HG02870 (cell line): ENCODE measurements around the gene TTC21B.
"Not testable (repeated sequence)": the region's sequence is repeated elsewhere in the genome, so short reads cannot be mapped to it uniquely, and the experiment has no call there.

ENCODE experiments used
- ATAC-seq: cut with Tn5 transposase; IDR thresholded peaks from one replicate; pipeline ENCODE4 v1.9.1; 2021; ENCODE audit warnings: mild to moderate bottlenecking, moderate library complexity; ENCODE audit not compliant: unreplicated experiment

The TTC21B gene

GRCh38 chr2:165889158-165889557, 64.4 kb downstream of the TTC21B start:
- no peak for ATAC-seq

DNA sequence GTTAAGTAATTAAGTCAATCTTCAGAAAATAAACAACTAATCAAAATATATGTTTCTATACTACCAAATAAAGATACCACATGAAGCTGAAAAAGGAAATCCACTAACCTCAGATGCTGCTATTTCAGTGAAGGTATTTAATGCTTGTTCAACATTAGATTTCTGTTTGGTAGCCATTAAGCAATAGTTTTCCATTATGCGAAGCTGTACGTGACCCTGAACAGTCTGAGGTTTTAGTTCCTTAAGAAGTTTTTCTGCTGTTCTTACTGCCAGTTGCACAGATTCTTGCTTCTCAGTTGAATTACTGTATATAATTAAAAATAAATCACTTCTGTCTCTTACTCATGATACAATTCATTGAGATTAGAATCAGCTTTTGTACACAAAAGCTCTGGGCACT, 65.4 kb downstream of the TTC21B start:
- no peak for ATAC-seq

DNA sequence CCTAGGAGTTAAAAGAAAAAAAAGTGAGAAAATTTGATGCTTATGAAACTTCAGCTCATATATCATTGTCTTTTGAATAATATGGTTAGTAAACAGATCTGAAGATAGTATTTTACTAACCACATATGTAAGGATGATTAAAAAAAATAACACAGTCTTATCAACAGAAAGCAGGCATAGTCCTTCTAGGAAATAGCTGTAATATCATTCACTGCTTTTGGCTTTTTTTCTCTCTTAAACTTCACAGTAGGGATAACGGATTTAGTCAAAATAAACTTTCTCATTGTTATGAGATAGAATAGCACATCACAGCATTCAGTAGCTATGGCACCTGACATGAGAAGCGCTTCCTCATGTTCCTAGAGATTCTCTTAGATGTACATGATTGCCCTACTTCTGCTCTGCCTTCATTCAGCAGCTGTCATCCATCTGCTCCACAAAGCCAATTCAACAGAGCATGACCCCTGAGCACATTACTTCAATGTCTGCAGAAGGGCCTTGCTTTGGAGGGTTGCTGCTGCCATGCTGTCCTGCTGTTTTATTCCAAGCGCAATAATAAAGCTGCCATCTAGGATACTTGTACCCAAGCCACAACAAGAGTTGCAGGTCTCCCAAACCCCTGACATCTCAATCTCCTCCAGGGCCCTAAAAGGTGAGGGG, 67.0 kb downstream of the TTC21B start:
- no peak for ATAC-seq

GRCh38 chr2:165877565-165878550, 75.7 kb downstream of the TTC21B start:
- peak; percentile 71 for ATAC-seq

DNA sequence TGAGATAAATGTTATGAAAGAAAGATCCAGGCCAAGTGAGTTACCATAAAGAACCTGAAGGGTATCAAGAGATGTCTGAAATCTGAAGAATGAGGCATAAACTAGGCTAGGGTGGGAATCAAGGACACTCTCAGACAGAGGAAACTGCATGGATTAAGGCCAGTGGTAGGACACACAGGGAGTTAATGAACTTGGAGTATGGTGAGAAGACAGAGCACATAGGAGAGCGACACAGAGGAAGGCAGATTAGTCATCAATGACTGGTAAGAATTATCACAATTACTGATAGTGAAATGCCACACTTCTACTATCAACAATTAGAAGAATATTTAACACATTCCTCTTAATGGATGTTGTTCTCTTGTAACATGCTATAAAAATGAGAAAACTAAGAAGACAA, 76.9 kb downstream of the TTC21B start:
- no peak for ATAC-seq

- no peak for ATAC-seq
These were observed 77.3 kb downstream of the TTC21B start for GRCh38 chr2:165876269-165876668.

GRCh38 chr2:165874445-165875039, 79.0 kb downstream of the TTC21B start:
- peak; percentile 88 for ATAC-seq

GRCh38 chr2:165872101-165872791, 81.3 kb downstream of the TTC21B start:
- ATAC-seq, result no peak

DNA sequence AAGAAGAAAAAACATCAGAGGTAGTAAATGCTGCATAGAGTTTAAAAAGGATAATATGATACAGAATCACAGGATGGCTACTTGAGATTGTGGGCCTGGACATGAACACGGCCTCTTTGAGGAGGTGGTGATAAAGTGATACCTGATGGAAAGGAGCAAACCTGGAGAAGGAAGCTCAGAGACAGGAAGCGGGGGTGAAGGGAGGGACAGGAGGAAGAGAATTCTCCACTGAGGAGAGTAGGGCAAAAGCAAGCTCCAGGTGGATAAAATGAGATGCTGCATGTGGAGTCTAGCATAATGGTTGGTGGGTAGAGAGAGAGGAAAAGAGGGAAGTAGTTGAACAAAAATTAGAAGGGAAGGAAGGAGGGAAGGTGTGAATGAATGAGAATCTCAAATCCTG, 82.6 kb downstream of the TTC21B start:
- ATAC-seq, result no peak

- no peak for ATAC-seq
These were observed 83.2 kb downstream of the TTC21B start for GRCh38 chr2:165870346-165870745.

DNA sequence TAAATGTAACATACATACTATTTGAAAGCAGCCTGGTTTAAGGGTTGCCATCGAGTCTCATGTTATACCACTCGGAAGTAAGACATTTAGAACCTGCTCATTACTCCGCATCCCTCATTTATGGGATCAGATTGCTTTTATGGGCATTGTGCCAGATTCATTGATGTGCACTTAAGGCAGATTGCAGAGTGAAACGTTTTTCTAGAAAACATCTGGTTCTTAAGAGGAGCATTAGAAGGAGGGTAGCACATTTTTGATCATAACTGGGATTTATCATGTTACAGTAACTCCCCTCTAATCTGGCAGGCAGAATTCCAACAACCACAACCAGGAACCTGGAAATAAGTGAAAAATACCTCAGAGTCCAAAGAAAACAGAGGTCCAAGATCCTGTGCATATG, 85.4 kb downstream of the TTC21B start:
- no peak for ATAC-seq

- no peak for ATAC-seq
These were observed 89.3 kb downstream of the TTC21B start for GRCh38 chr2:165864296-165864695.

GRCh38 chr2:165863810-165864261, 89.7 kb downstream of the TTC21B start:
- peak; percentile 78 for ATAC-seq

DNA sequence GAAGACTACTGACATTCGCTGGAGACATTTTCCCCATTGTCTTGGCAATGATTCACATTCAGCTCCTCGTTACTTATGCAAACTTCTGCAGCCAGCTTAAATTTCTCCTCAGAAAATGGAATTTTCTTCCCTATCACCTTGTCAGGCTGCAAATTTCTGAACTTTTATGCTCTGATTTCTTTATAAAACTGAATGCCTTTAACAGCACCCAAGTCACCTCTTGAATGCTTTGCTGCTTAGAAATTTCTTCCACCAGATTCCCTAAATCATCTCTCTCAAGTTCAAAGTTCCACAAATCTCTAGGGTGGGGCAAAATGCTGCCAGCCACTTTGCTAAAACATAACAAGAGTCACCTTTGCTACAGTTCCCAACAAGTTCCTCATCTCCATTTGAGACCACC, 92.5 kb downstream of the TTC21B start:
- ATAC-seq, result not testable (repeated sequence)

- ATAC-seq, result not testable (repeated sequence)
These were observed 93.9 kb downstream of the TTC21B start for GRCh38 chr2:165859723-165860122.

GRCh38 chr2:165857876-165858275, 95.7 kb downstream of the TTC21B start:
- no peak for ATAC-seq

DNA sequence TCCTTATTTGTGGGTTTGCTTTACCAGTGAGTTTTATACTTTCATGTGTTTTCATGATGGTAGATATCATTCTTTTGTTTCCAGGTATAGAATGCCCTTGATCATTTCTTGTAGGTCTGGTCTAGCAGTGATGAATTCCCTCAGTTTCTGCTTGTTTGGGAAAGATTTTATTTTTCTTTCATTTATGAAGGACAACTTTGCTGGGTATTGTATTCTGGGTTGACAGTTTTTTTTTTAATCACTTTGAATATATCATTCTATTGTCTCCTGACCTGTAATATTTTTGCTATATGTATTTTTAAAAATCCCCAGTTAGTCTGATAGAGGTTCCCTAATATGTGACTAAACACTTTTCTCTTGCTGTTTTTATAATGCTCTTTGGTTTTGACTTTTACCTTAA, 101.2 kb downstream of the TTC21B start:
- no peak for ATAC-seq

DNA sequence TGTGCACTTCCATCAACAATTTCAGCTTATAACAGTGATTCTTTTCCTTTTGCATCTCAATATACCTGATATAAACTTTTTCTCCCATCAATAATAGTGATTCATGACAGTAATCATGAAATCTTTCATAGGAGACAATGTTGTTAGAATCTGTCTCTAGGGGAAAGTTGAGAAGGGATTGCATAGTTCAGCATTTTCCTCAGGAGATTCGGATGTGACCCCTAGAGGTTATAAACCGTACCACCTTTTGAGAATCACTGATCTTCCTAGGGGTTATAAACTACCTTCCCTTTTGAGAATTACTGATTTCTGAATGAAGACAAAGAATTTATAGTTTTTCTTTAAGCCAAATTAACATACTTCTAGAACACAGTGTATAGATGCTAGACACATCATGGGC, 106.6 kb downstream of the TTC21B start:
- no peak for ATAC-seq

- ATAC-seq, result no peak
These were observed 107.5 kb downstream of the TTC21B start for GRCh38 chr2:165846056-165846455.

GRCh38 chr2:165844216-165844615, 109.4 kb downstream of the TTC21B start:
- ATAC-seq, result no peak

DNA sequence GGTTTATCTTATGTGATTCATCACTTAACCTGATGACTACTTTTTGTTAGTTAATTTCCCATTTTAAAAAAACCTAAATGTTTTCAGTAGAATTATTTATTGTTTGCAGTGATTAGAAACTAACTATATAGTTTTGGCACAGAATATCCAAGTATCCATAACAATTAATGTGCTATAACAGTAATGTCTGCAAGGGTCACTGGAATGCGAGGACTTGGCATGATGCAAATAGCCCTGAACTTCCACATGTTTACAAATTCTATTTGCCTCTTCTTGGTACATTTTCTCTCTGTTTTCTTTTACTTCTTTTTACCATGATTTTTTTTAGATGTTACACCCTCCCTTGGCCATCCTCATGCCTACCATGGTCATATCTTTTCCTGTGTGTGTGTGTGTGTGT, 110.2 kb downstream of the TTC21B start:
- no peak for ATAC-seq
